WTC11 (cell line): ENCODE results near the gene CPB2. TPM values are rescaled to one million over a fixed set of nuclear protein-coding genes. Genes with fewer than 3 reads are reported as not detected.

Experiments
- ATAC-seq: fragments of 200-7000 bp; cut with Tn5 transposase; 2 replicates; pipeline ENCODE4 v1.10.0; 2021; ENCODE audit warnings: mild to moderate bottlenecking, moderate library complexity
- CTCF ChIA-PET: fragments of 300-600 bp; sonication (Branson Sonifier 250); formaldehyde crosslinking; loops from one replicate; lab custom pipeline; 2021; ENCODE audit warnings: antibody characterized with exemption; lab: Charles Lee
- POLR2A ChIA-PET: fragments of 350-600 bp; sonication (Branson Sonifier 250); formaldehyde crosslinking; loops from one replicate; lab custom pipeline; 2021; ENCODE audit warnings: antibody characterized with exemption; lab: Charles Lee
- DNase-seq: peaks from one replicate; pipeline ENCODE4 v3.0.0; 2021; ENCODE audit warnings: low spot score
- H3K27ac Mint-ChIP-seq: 2 replicates; pipeline ENCODE4 v1.8.0; 2021; ENCODE audit warnings: mixed read lengths
- H3K27me3 Mint-ChIP-seq: 2 replicates; pipeline ENCODE4 v1.8.0; 2021; ENCODE audit warnings: low read depth, mild to moderate bottlenecking, moderate library complexity, mixed read lengths
- H3K36me3 Mint-ChIP-seq: 2 replicates; pipeline ENCODE4 v1.8.0; 2021; ENCODE audit warnings: mixed read lengths
- H3K4me1 Mint-ChIP-seq: 2 replicates; pipeline ENCODE4 v1.8.0; 2022; ENCODE audit warnings: mixed read lengths
- H3K4me3 Mint-ChIP-seq: 2 replicates; pipeline ENCODE4 v1.8.0; 2021; ENCODE audit warnings: mild to moderate bottlenecking, moderate library complexity, mixed read lengths
- H3K9me3 Mint-ChIP-seq: 2 replicates; pipeline ENCODE4 v1.8.0; 2021; ENCODE audit warnings: mixed read lengths
- ARID4B ChIP-seq: sonication (generic); formaldehyde crosslinking; IDR thresholded peaks from 2 replicates; pipeline ENCODE4 v1.8.0; 2023; ENCODE audit warnings: missing genetic modification reagents, mild to moderate bottlenecking, borderline replicate concordance
- E2F5 ChIP-seq: sonication (generic); formaldehyde crosslinking; IDR thresholded peaks from 2 replicates; pipeline ENCODE4 v1.8.1; 2022; ENCODE audit warnings: mild to moderate bottlenecking, moderate library complexity, missing genetic modification reagents
- ETV6 ChIP-seq: sonication (generic); formaldehyde crosslinking; IDR thresholded peaks from 2 replicates; pipeline ENCODE4 v1.8.1; 2022; ENCODE audit warnings: mild to moderate bottlenecking, missing genetic modification reagents
- FOXK1 ChIP-seq: sonication (generic); formaldehyde crosslinking; IDR thresholded peaks from 2 replicates; pipeline ENCODE4 v1.8.0; 2022; ENCODE audit warnings: mild to moderate bottlenecking, moderate library complexity, missing genetic modification reagents
- HMGXB4 ChIP-seq: sonication (generic); formaldehyde crosslinking; IDR thresholded peaks from 2 replicates; pipeline ENCODE4 v1.8.1; 2023; ENCODE audit warnings: mild to moderate bottlenecking, moderate library complexity, missing genetic modification reagents
- KAT7 ChIP-seq: sonication (generic); formaldehyde crosslinking; IDR thresholded peaks from 2 replicates; pipeline ENCODE4 v1.8.1; 2023; ENCODE audit warnings: missing genetic modification reagents, mild to moderate bottlenecking, borderline replicate concordance
- MAX ChIP-seq: sonication (generic); formaldehyde crosslinking; IDR thresholded peaks from 2 replicates; pipeline ENCODE4 v1.8.0; 2022; ENCODE audit warnings: mild to moderate bottlenecking, missing genetic modification reagents
- RORB ChIP-seq: fragments of 250-450 bp; sonication (Bioruptor Pico); IDR thresholded peaks from 2 replicates; pipeline ENCODE4 v1.9.0; 2021; ENCODE audit warnings: mild to moderate bottlenecking
- TEAD1 ChIP-seq: sonication (generic); formaldehyde crosslinking; IDR thresholded peaks from 2 replicates; pipeline ENCODE4 v1.8.0; 2022; ENCODE audit warnings: mild to moderate bottlenecking, missing genetic modification reagents
- ZMAT4 ChIP-seq: fragments of 250-450 bp; sonication (Bioruptor Pico); IDR thresholded peaks from 2 replicates; pipeline ENCODE4 v1.9.0; 2021; ENCODE audit warnings: mild to moderate bottlenecking
- ZNF121 ChIP-seq: sonication (generic); formaldehyde crosslinking; IDR thresholded peaks from 2 replicates; pipeline ENCODE4 v1.8.0; 2023; ENCODE audit warnings: missing genetic modification reagents
- ZNF232 ChIP-seq: sonication (generic); formaldehyde crosslinking; IDR thresholded peaks from 2 replicates; pipeline ENCODE4 v1.8.0; 2022; ENCODE audit warnings: mild to moderate bottlenecking, missing genetic modification reagents
- ZNF263 ChIP-seq: sonication (generic); formaldehyde crosslinking; IDR thresholded peaks from 2 replicates; pipeline ENCODE4 v1.8.1; 2022; ENCODE audit warnings: low read depth, mild to moderate bottlenecking, moderate library complexity, missing genetic modification reagents
- ZNF281 ChIP-seq: sonication (generic); formaldehyde crosslinking; IDR thresholded peaks from 2 replicates; pipeline ENCODE4 v1.8.0; 2023; ENCODE audit warnings: mild to moderate bottlenecking, missing genetic modification reagents
- ZNF317 ChIP-seq: sonication (generic); formaldehyde crosslinking; IDR thresholded peaks from 2 replicates; pipeline ENCODE4 v1.8.1; 2023; ENCODE audit warnings: low read depth, mild to moderate bottlenecking, moderate library complexity, missing genetic modification reagents, borderline replicate concordance
- ZNF425 ChIP-seq: fragments of 250-450 bp; sonication (Bioruptor Pico); conservative IDR thresholded peaks from 2 replicates; pipeline ENCODE4 v1.9.0; 2021; ENCODE audit warnings: mild to moderate bottlenecking
- total RNA-seq: library from RNA; stranded (reverse); gene quantifications from 3 replicates; pipeline ENCODE4 v1.2.3, GENCODE V29; 2021

CPB2 gene
- total RNA-seq, 1 experiment from 2014 or later = 0.33 TPM

GRCh38 chr13:46150134-46150693 lies 45.4 kb upstream of the CPB2 start:
- H3K36me3 Mint-ChIP-seq = no peaks in the 10 kb centered on the region
- DNase-seq = no peak
- POLR2A ChIA-PET = no interaction called here
- no peak for TF ChIP-seq KAT7 (CRISPR knock-in tag)
- TF ChIP-seq E2F5 (CRISPR knock-in tag) = no peak
- TF ChIP-seq ZNF232 = no peak
- no peak for TF ChIP-seq ETV6
- TF ChIP-seq MAX (CRISPR knock-in tag) = no peak
- TF ChIP-seq ARID4B (CRISPR knock-in tag) = no peak
- TF ChIP-seq ZNF425 (CRISPR knock-in tag) = no peak
- no peak for TF ChIP-seq ZNF317 (CRISPR knock-in tag)
- no peak for TF ChIP-seq ZMAT4
- no peak for TF ChIP-seq HMGXB4 (CRISPR knock-in tag)
- no peak for TF ChIP-seq RORB (CRISPR knock-in tag)
- no peak for TF ChIP-seq ZNF263 (CRISPR knock-in tag)
- TF ChIP-seq ZNF121 (CRISPR knock-in tag) = no peak
- TF ChIP-seq ZNF281 (CRISPR knock-in tag) = no peak
- no peak for TF ChIP-seq TEAD1 (CRISPR knock-in tag)
- no peak for TF ChIP-seq FOXK1 (CRISPR knock-in tag)
- no peak overlapping the region for H3K27ac Mint-ChIP-seq
- no peaks in the 10 kb centered on the region for H3K9me3 Mint-ChIP-seq
- no peak for ATAC-seq
- H3K27me3 Mint-ChIP-seq = no peaks in the 10 kb centered on the region
- CTCF ChIA-PET = interaction anchor here (2.0 to 2.4 kb wide), 3 partner anchors 10 to 171 kb away, joined by 7 to 19 read pairs (median 8); no protein-coding TSS in a partner anchor
- H3K4me1 Mint-ChIP-seq = peaks cover 33% of the 10 kb centered on the region
- no peak overlapping the region for H3K4me3 Mint-ChIP-seq
